HUES6 (cell line): ENCODE data around the gene REXO1.

Experiments
- H3K27ac ChIP-seq: 2 replicates; pipeline ENCODE4 v1.7.0; 2013; ENCODE audit warnings: low read depth, mild to moderate bottlenecking, low read length, inconsistent platforms
- H3K27me3 ChIP-seq: 2 replicates; pipeline ENCODE4 v1.6.1; 2013; ENCODE audit warnings: low read length; ENCODE audit not compliant: control insufficient read depth, insufficient read depth
- H3K36me3 ChIP-seq: 2 replicates; pipeline ENCODE4 v1.6.1; 2013; ENCODE audit warnings: low read length; ENCODE audit not compliant: control insufficient read depth, insufficient read depth
- H3K4me1 ChIP-seq: 2 replicates; pipeline ENCODE4 v1.6.1; 2013; ENCODE audit warnings: low read length; ENCODE audit not compliant: control insufficient read depth, insufficient read depth
- H3K4me3 ChIP-seq: 2 replicates; pipeline ENCODE4 v1.5.1; 2013; ENCODE audit warnings: low read depth, low read length
- H3K9ac ChIP-seq: one replicate; pipeline ENCODE4 v1.6.1; 2013; ENCODE audit warnings: mild to moderate bottlenecking, low read length
- H3K9me3 ChIP-seq: 2 replicates; pipeline ENCODE4 v1.6.1; 2013; ENCODE audit warnings: low read depth, low read length; ENCODE audit not compliant: control insufficient read depth, insufficient read depth

REXO1 gene

DNA sequence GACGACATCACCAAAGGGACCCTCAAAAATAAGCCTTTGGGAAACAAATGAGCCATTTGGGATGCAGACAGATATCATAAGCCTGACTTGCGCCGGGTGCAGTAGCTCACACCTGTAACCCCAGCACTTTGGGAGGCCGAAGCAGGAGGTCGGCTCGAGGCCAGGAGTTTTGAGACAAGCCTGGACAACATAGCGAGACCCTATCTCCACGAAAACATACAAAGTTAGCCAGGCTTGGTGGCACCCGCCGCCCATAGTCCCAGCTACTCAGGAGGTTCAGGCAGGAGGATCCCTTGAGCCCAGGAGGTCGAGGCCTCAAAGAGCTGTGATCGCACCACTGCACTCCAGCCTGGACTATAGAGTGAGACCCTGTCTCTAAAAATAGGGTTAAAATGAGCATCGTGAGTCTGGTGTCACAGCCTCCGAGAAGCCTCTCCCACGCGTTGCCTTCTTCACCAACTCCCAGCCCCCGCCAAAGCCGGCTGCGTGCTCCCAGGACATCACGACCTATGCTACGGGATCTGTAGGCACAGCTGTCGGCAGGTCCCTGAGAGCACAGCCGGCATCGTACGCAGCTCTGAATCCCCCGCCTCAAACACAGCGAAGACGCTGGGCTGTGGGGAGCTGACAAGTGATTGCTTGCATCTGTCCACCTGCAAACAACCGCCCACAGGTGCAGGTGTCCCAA lies 1.6 kb downstream of the REXO1 start:
- H3K9ac ChIP-seq: peak overlapping the region; percentile 100
- H3K4me3 ChIP-seq: peak overlapping the region; percentile 99
- H3K27me3 ChIP-seq: no peaks in the 10 kb centered on the region
- peaks cover 10% of the 10 kb centered on the region for H3K4me1 ChIP-seq
- no peaks in the 10 kb centered on the region for H3K36me3 ChIP-seq
- H3K27ac ChIP-seq: no peak overlapping the region
- no peaks in the 10 kb centered on the region for H3K9me3 ChIP-seq

DNA sequence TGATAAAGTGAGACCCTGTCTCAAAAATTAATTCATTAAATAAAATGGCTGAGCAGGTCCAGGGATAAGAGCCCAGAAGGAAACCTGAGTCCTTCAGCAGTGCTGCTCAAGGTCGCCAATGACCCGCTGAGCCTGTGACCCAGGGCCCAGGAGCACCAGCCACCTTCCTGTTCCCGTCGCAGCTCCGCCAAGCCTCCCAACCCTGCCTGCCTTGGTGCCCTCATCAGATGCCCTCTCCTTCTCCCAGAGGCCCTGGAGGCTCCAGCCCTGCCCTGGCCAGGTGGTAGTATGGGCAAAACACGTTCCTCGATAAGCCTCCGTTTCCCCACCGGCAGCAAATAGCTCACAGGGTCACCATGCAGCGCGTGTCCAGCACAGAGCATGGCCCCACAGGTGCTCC lies 2.6 kb downstream of the REXO1 start:
- Histone ChIP-seq H3K9ac (no peak overlapping the region), H3K4me1 (peaks cover 10% of the 10 kb centered on the region), H3K27me3 (no peaks in the 10 kb centered on the region), H3K27ac (no peak overlapping the region), H3K9me3 (no peaks in the 10 kb centered on the region), H3K36me3 (no peaks in the 10 kb centered on the region), H3K4me3 (no peak overlapping the region)

DNA sequence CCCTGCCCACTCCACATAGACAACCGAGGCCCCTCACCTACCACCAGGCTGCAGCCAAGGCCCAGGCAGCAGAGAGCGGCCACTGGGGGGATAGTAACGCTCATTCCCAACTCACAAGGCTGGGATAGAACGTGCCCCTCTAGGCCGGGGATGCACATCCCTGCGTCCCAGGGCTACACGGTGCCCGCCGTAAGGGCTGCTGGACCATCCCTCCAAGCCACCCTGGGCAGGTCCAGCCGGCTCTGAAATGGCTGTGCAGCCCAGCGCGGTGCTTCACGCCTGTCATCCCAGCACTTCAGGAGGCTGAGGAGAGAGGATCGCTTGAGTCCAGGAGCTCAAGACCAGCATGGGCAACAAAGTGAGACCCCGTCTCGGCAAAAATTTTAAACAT lies 3.2 kb downstream of the REXO1 start:
- Histone ChIP-seq H3K4me3 (no peak overlapping the region), H3K9me3 (no peaks in the 10 kb centered on the region), H3K4me1 (peaks cover 10% of the 10 kb centered on the region), H3K36me3 (0 out of 2 replicates have a peak, but pooled peaks cover under 1% of the 10 kb centered on the region), H3K27me3 (no peaks in the 10 kb centered on the region), H3K27ac (no peak overlapping the region), H3K9ac (no peak overlapping the region)

DNA sequence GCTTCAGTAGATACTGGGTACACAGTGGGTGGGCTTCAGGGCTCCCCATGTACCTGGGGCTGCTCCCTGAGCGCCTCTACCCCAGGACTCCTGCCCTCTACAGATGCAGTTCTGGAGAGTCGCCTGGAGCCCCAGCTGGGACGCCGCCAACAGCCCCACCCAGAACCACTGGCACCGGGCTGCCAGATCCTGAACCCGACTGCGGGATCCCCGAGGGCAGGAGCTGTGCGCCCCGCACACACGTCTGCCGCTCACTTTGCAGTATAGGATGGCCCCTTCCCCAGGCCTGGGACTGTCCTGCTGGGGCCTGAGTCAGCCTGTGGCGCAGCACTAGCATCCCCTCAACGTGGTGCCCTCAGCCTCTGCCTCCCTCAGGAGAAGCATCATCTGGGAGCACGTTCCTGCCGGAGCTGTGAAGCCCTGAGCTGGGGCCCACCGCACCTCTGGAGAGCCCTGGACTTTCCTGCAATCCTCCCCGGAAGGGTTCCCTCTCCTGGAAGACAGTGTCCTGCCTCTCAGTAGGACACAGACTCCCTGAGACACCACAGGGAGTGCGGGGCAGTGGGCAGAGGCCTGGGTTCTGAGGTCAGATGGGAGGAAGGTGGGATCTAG lies 3.7 kb downstream of the REXO1 start:
- no peaks in the 10 kb centered on the region for H3K9me3 ChIP-seq
- H3K4me1 ChIP-seq: peaks cover 10% of the 10 kb centered on the region
- H3K27ac ChIP-seq: no peak overlapping the region
- H3K9ac ChIP-seq: no peak overlapping the region
- H3K36me3 ChIP-seq: peaks cover 6% of the 10 kb centered on the region; the same call in 1 of the 2 replicates
- H3K4me3 ChIP-seq: no peak overlapping the region
- no peaks in the 10 kb centered on the region for H3K27me3 ChIP-seq

DNA sequence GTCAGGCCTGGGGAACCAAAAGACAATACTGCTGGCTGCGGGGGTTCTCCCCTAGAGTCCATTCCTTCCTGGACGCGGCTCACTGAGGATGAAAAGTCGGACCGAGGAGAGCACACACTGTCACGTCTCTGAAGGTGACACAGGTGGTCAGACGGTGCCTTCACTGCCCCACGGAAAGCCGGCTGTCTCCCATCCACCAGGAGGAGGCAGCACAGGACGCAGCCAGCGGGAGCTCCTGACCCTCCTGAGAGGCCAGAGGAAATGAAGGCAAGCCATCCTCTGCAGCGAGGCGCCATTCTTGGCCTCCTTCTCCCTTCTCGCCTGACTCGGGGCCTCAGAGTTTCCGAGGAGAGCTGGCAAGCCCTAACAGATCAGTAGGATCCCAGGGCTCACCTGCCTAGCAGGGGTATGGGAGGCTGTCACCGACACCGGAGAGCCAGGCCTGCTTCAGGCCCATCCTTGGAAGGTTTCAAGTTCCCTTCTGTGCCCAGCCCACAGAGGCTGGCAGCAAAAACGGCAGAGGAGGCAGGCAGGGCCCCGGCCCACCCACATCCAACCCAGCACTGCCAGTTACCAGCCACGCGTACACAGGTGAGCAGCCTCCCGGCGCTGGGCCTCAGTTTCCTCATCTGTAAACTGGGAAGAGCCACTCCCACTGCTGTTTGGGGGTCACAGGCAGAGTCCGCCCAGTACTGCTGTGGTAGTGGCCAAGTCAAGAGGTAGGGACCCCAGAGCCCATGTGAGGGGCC lies 4.5 kb downstream of the REXO1 start:
- no peak overlapping the region for H3K9ac ChIP-seq
- H3K36me3 ChIP-seq: peaks cover 7% of the 10 kb centered on the region; the same call in 1 of the 2 replicates
- no peaks in the 10 kb centered on the region for H3K9me3 ChIP-seq
- peaks cover 10% of the 10 kb centered on the region for H3K4me1 ChIP-seq
- H3K4me3 ChIP-seq: no peak overlapping the region
- H3K27me3 ChIP-seq: no peaks in the 10 kb centered on the region
- no peak overlapping the region for H3K27ac ChIP-seq

DNA sequence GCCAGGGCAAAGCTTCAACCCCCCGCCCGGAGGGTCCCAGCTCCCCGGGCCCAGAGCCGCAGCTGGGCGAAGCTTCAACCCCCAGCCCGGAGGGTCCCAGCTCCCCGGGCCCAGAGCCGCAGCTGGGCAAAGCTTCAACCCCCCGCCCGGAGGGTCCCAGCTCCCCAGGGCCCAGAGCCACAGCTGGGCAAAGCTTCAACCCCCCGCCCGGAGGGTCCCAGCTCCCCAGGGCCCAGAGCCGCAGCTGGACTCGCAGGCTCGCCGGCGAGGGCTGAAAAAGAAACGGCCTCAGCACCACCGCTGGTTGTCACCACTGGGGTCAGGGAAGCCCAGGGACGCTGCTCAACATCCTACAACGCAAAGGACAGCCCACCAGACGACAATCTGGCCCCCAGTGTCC lies 5.2 kb downstream of the REXO1 start:
- H3K4me3 ChIP-seq: no peak overlapping the region

DNA sequence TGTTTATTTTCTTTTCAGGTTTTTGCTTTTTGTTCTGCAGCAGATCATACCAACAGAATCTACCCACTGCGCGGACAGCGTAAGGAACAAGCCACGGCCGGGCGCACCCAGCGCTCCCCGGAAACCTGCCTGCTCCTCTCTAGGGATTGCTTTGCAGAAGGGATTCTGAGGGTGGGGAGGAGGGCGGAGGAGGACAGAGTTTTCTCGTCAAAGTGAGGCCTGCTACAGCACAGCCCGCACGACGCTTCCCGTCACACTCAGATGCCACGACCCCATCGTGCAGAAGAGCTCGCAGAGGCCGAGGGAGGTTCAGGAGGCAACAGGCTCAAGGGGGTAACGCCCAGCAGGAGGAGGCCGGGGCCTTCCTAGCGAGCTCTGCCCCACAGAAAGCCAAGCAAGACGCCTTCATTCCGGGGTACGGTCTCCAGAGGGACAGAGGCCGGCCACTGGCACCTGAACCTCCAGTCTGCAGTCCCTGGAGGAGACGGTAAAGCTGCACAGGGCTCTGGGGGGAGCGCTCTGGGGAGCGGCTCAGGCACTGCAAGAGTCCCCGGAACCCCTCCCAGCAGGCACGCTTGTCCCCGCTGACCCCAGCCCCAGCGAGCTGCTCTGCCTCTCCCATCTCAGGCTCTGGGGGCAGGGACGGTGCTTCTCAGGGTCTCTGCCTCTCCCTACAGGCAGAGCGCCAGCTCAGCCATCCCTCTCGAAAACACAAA lies 6.9 kb downstream of the REXO1 start:
- peak overlapping the region; percentile 42 for H3K9ac ChIP-seq
- H3K27ac ChIP-seq: no peak overlapping the region
- peaks cover 8% of the 10 kb centered on the region for H3K4me1 ChIP-seq
- no peak overlapping the region for H3K4me3 ChIP-seq
- peaks cover 7% of the 10 kb centered on the region for H3K36me3 ChIP-seq
- no peaks in the 10 kb centered on the region for H3K9me3 ChIP-seq
- no peaks in the 10 kb centered on the region for H3K27me3 ChIP-seq

More for the DNA sequence above, 5.2 kb downstream of the REXO1 start:
- Histone ChIP-seq H3K27me3 (no peaks in the 10 kb centered on the region), H3K9ac (no peak overlapping the region), H3K4me1 (peaks cover 10% of the 10 kb centered on the region), H3K27ac (no peak overlapping the region), H3K36me3 (peaks cover 7% of the 10 kb centered on the region), H3K9me3 (no peaks in the 10 kb centered on the region)

DNA sequence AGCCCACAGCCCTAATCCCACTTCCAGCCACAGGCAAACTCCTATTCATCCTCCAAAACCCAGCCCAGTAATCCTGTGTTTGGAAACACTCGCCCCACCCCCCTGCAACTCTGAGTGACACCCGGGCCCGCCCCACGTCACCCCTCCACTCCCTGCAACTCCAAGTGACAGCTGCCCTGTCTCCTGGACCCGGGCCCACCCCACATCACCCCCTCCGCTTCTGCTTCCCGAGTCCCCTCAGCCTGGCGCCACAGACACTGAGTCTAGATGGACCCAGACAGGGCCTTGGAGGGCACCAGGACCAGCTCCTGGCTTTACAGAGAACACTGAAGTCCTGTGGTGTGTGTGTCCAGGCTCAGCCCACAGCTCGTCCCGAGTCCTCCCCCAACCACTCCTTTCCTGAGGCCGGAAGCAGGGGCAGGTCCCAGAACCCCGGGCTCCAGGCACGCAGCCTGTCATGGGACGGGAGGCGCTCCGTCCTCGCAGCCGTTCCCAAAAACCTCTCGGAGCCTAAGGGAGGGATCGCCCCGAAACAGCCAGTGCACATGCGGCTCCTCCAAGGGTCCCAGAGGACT lies 7.7 kb downstream of the REXO1 start:
- peaks cover 7% of the 10 kb centered on the region for H3K36me3 ChIP-seq
- H3K4me3 ChIP-seq: no peak overlapping the region
- peaks cover 8% of the 10 kb centered on the region for H3K4me1 ChIP-seq
- no peak overlapping the region for H3K9ac ChIP-seq
- no peak overlapping the region for H3K27ac ChIP-seq
- H3K9me3 ChIP-seq: no peaks in the 10 kb centered on the region
- no peaks in the 10 kb centered on the region for H3K27me3 ChIP-seq

DNA sequence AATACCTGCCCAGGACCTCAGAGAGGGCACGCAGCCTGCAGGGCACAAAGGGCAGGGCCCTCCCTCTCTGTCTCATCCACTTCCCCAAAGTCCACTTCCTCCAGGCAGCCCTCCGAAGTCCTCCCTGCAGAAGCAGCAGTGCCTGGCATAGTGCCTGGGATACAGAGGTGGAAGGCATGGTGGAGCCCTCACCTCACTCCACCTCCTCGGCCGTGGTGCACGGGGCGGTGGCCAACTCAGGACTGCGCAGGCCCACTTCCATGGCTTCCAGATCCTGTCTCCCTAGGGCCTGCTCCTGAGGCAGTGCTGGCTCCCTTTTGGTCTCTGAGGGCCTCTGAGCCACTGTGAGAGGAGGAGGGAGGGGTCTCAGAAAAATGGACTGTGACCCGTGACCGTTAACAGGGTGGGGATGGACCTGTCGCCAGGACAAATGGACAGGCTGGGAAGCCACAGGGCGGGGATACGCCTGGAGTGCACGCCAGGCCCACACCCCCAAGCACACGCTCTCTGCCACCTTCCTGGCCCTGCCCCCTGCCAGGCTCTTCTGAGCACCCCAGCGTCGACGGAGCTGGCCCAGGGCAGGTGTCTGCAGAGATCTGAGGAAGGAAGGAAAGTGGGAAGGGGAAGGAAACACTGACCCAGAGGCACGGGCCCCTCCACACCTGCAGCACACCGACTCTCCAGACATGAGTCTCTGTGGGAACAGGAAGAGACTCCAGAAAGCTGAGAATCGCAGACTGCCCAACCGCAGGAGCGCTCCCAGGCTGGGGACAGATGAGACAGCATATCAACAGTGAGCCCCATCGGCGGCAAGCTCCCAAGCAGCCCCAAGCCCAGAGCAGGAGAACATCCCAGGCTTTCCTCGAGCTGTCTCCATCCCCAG lies 8.4 kb downstream of the REXO1 start:
- H3K4me3 ChIP-seq: no peak overlapping the region
- peaks cover 7% of the 10 kb centered on the region for H3K36me3 ChIP-seq
- no peaks in the 10 kb centered on the region for H3K9me3 ChIP-seq
- no peak overlapping the region for H3K9ac ChIP-seq
- H3K27ac ChIP-seq: no peak overlapping the region
- H3K27me3 ChIP-seq: no peaks in the 10 kb centered on the region
- H3K4me1 ChIP-seq: peaks cover 8% of the 10 kb centered on the region

DNA sequence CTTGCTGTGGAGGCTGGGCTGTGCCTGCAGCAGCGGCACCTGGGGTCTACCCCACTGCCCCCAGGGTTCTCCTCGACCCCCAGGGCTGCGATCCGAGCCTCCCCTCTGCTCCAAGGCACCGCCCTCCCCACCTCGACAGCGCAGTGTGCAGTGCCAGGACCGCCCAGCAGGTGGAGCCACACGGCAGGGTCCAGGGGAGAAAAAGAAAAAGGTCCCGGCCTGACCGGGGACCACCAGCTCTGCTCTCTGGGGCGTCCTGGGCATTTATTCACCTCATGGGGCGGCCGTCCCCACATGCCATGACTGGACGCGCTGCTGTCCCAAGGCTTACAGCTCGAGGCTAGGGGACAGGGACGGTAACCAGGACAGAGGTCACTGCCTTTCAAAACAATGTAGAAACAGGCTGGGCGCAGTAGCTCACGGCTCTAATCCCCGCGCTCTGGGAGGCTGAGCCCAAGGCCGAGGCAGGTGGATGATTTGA lies 10.6 kb downstream of the REXO1 start:
- no peak overlapping the region for H3K27ac ChIP-seq
- H3K4me3 ChIP-seq: no peak overlapping the region
- peaks cover 8% of the 10 kb centered on the region for H3K4me1 ChIP-seq
- no peak overlapping the region for H3K9ac ChIP-seq
- H3K36me3 ChIP-seq: peaks cover 7% of the 10 kb centered on the region
- no peaks in the 10 kb centered on the region for H3K27me3 ChIP-seq
- H3K9me3 ChIP-seq: no peaks in the 10 kb centered on the region
